ENCODE measurements around the gene DOK7. TPM values are rescaled to one million over a fixed set of nuclear protein-coding genes. Genes with fewer than 3 reads are reported as not detected.

Gene DOK7
- total and polyA plus RNA-seq, 4 donors = 0.13 to 0.84 (median 0.46) TPM

- TF ChIP-seq SP1 (IDR thresholded peaks at IDR 0.05) = no peak
- no peak for TF ChIP-seq EGR1 (IDR thresholded peaks at IDR 0.05; ENCODE audit: low read depth in 2 of 2)
- TF ChIP-seq NR2F2 (IDR thresholded peaks at IDR 0.05) = no peak
- no peak for TF ChIP-seq HNF4A (conservative IDR thresholded peaks at IDR 0.05)
- TF ChIP-seq JUND (IDR thresholded peaks at IDR 0.05) = no peak
- TF ChIP-seq, protein P1, sequence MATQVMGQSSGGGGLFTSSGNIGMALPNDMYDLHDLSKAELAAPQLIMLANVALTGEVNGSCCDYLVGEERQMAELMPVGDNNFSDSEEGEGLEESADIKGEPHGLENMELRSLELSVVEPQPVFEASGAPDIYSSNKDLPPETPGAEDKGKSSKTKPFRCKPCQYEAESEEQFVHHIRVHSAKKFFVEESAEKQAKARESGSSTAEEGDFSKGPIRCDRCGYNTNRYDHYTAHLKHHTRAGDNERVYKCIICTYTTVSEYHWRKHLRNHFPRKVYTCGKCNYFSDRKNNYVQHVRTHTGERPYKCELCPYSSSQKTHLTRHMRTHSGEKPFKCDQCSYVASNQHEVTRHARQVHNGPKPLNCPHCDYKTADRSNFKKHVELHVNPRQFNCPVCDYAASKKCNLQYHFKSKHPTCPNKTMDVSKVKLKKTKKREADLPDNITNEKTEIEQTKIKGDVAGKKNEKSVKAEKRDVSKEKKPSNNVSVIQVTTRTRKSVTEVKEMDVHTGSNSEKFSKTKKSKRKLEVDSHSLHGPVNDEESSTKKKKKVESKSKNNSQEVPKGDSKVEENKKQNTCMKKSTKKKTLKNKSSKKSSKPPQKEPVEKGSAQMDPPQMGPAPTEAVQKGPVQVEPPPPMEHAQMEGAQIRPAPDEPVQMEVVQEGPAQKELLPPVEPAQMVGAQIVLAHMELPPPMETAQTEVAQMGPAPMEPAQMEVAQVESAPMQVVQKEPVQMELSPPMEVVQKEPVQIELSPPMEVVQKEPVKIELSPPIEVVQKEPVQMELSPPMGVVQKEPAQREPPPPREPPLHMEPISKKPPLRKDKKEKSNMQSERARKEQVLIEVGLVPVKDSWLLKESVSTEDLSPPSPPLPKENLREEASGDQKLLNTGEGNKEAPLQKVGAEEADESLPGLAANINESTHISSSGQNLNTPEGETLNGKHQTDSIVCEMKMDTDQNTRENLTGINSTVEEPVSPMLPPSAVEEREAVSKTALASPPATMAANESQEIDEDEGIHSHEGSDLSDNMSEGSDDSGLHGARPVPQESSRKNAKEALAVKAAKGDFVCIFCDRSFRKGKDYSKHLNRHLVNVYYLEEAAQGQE (IDR thresholded peaks at IDR 0.05) = no peak
- TF ChIP-seq TAF1 (conservative IDR thresholded peaks at IDR 0.05) = no peak
- no peak for TF ChIP-seq RAD21 (IDR thresholded peaks at IDR 0.05)
Measured at GRCh38 chr4:3440979-3441500, 22.1 kb upstream of the DOK7 start.

DNA sequence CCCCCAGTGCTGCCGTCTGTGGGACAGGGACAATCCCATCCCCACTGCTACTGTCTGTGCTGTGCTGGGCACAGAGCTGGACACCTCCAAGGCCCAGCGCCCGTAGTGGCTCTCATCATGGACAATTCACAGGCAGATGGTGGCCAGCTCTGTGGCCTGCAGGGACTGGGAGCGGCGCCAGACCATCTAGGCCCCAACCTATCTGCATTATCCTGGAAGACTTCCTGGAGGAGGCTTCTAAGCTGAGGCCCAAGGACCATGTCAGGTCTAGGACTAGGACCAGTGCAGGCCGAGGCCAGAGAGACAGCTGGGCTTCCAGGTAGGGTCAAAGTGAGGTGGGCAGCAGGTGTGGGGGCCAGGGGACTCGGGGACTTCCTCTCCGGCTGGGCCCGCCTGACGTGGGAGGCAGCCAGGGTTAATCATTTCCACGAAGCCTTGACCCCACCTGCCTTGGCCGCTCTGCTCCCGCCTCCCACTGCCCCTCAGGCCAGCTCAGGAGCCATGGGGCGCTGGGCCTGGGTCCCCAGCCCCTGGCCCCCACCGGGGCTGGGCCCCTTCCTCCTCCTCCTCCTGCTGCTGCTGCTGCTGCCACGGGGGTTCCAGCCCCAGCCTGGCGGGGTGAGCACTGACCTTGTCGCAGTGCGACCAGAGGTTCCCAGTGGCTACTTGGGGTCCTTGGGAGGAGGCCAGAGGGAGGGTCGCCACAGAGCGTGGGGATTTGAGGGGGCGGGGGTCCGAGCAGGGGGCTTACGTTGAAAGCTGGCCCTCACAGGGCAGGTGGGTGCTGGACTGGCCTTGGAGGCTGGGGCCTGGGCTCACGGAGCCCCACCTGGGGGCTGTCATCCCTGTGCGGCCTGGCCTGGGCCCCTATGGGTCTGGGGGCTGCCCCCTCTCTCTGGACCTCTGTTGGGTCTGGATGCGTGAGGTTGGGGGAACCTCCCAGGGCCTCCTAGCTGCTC is 21.3 kb upstream of the DOK7 start, which contains the start of gene HGFAC:
Gene HGFAC, plus strand, starts transcription at position 468 of the 959 bp plus-strand sequence. Its CDS starts 34 bp downstream, at position 502.
- Histone ChIP-seq H3K27me3 (ENCODE audit: control insufficient read depth in 4 of 4, insufficient read depth in 4 of 4, low read length in 3 of 4) (no peaks in the 10 kb centered on the region), H3K27ac (ENCODE audit: low read depth in 1 of 2, low read length in 2 of 2) (peak within 1 kb of the TSS; percentile 89 to 90), H3K4me1 (ENCODE audit: control insufficient read depth in 4 of 4, insufficient read depth in 4 of 4, low read length in 3 of 4) (peaks cover 6 to 24% (median 14%) of the 10 kb centered on the region in 4 donors), H3K36me3 (ENCODE audit: control insufficient read depth in 4 of 4, insufficient read depth in 3 of 4, low read depth in 1 of 4, low read length in 3 of 4) (peaks cover 0 to 8% (median 6%) of the 10 kb centered on the region in 4 donors), H3K4me3 (ENCODE audit: low read depth in 1 of 3, low read length in 3 of 3) (peak within 1 kb of the TSS; percentile 37 to 57 (median 53)), H3K9ac (ENCODE audit: low read depth in 1 of 2, low read length in 2 of 2) (peak within 1 kb of the TSS; percentile 4 to 85), H3K9me3 (ENCODE audit: control insufficient read depth in 4 of 4, low read length in 3 of 4) (no peaks in the 10 kb centered on the region)
- TF ChIP-seq, protein P2, sequence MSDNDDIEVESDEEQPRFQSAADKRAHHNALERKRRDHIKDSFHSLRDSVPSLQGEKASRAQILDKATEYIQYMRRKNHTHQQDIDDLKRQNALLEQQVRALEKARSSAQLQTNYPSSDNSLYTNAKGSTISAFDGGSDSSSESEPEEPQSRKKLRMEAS (IDR thresholded peaks at IDR 0.05) = no peak
- TF ChIP-seq, protein P3, sequence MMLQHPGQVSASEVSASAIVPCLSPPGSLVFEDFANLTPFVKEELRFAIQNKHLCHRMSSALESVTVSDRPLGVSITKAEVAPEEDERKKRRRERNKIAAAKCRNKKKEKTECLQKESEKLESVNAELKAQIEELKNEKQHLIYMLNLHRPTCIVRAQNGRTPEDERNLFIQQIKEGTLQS (IDR thresholded peaks at IDR 0.05) = no peak
- peak; percentile 59 for TF ChIP-seq SP1 (IDR thresholded peaks at IDR 0.05)
- peak; percentile 9 for TF ChIP-seq FOXA2 (IDR thresholded peaks at IDR 0.05)
- TF ChIP-seq GABPA (IDR thresholded peaks at IDR 0.05 in 1 of 2, conservative IDR thresholded peaks at IDR 0.05 in 1 of 2) = no peak
- peak in 1 of 2 donors; percentile 48 for TF ChIP-seq HNF4A (conservative IDR thresholded peaks at IDR 0.05)
- TF ChIP-seq YY1 (IDR thresholded peaks at IDR 0.05) = no peak
- peak in 1 of 2 donors; percentile 34 for TF ChIP-seq EGR1 (IDR thresholded peaks at IDR 0.05; ENCODE audit: low read depth in 2 of 2)
- no peak for TF ChIP-seq RAD21 (IDR thresholded peaks at IDR 0.05)
- TF ChIP-seq CTCF (IDR thresholded peaks at IDR 0.05; ENCODE audit: low read depth, low read length, missing input control) = no peak
- TF ChIP-seq, protein P1 (IDR thresholded peaks at IDR 0.05) = peak; percentile 55
- TF ChIP-seq TAF1 (conservative IDR thresholded peaks at IDR 0.05) = no peak
- TF ChIP-seq, protein P4, sequence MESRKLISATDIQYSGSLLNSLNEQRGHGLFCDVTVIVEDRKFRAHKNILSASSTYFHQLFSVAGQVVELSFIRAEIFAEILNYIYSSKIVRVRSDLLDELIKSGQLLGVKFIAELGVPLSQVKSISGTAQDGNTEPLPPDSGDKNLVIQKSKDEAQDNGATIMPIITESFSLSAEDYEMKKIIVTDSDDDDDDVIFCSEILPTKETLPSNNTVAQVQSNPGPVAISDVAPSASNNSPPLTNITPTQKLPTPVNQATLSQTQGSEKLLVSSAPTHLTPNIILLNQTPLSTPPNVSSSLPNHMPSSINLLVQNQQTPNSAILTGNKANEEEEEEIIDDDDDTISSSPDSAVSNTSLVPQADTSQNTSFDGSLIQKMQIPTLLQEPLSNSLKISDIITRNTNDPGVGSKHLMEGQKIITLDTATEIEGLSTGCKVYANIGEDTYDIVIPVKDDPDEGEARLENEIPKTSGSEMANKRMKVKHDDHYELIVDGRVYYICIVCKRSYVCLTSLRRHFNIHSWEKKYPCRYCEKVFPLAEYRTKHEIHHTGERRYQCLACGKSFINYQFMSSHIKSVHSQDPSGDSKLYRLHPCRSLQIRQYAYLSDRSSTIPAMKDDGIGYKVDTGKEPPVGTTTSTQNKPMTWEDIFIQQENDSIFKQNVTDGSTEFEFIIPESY (IDR thresholded peaks at IDR 0.05) = no peak
- TF ChIP-seq NR2F2 (IDR thresholded peaks at IDR 0.05) = no peak
- no peak for TF ChIP-seq JUND (IDR thresholded peaks at IDR 0.05)
- no peak for TF ChIP-seq FOXA1 (IDR thresholded peaks at IDR 0.05)
- TF ChIP-seq HNF4G (IDR thresholded peaks at IDR 0.05) = no peak
- peak; percentile 72 to 81 for TF ChIP-seq RXRA (IDR thresholded peaks at IDR 0.05)
- 35% methylated on average over 27 of the region's 27 CpGs for WGBS
- DNase-seq (ENCODE audit: low spot score) = peak; percentile 64

More at GRCh38 chr4:3440979-3441500, 22.1 kb upstream of the DOK7 start:
- Histone ChIP-seq H3K4me3 (ENCODE audit: low read depth in 1 of 3, low read length in 3 of 3) (no peak overlapping the region), H3K9me3 (ENCODE audit: control insufficient read depth in 4 of 4, low read length in 3 of 4) (no peaks in the 10 kb centered on the region), H3K27me3 (ENCODE audit: control insufficient read depth in 4 of 4, insufficient read depth in 4 of 4, low read length in 3 of 4) (no peaks in the 10 kb centered on the region), H3K36me3 (ENCODE audit: control insufficient read depth in 4 of 4, insufficient read depth in 3 of 4, low read depth in 1 of 4, low read length in 3 of 4) (peaks cover 0 to 5% (median 3%) of the 10 kb centered on the region in 4 donors), H3K27ac (ENCODE audit: low read depth in 1 of 2, low read length in 2 of 2) (peak overlapping the region; percentile 89 to 90), H3K4me1 (ENCODE audit: control insufficient read depth in 4 of 4, insufficient read depth in 4 of 4, low read length in 3 of 4) (peaks cover 6 to 24% (median 14%) of the 10 kb centered on the region in 4 donors), H3K9ac (ENCODE audit: low read depth in 1 of 2, low read length in 2 of 2) (no peak overlapping the region)
- WGBS = 63% methylated on average over 15 of the region's 15 CpGs
- DNase-seq (ENCODE audit: low spot score) = no peak
